Renal pelvis (tissue), 4 donors: ENCODE measurements around the gene BRD1. TPM values are rescaled to one million over a fixed set of nuclear protein-coding genes. Genes with fewer than 3 reads are reported as not detected.

ENCODE experiments used
- DNase-seq: peaks from one replicate; pipeline ENCODE4 v3.0.0-alpha.2; 2013
- polyA plus RNA-seq, 3 donors: library from polyadenylated mRNA; unstranded; fragments of 120-200 nt; gene quantifications; one replicate each; pipeline ENCODE4 v1.2.1, GENCODE V29; 2013; ENCODE audit not compliant: insufficient read length in 3 of 3

BRD1 gene
- polyA plus RNA-seq, 3 donors = 38.2 to 43.4 (median 38.6) TPM

DNA sequence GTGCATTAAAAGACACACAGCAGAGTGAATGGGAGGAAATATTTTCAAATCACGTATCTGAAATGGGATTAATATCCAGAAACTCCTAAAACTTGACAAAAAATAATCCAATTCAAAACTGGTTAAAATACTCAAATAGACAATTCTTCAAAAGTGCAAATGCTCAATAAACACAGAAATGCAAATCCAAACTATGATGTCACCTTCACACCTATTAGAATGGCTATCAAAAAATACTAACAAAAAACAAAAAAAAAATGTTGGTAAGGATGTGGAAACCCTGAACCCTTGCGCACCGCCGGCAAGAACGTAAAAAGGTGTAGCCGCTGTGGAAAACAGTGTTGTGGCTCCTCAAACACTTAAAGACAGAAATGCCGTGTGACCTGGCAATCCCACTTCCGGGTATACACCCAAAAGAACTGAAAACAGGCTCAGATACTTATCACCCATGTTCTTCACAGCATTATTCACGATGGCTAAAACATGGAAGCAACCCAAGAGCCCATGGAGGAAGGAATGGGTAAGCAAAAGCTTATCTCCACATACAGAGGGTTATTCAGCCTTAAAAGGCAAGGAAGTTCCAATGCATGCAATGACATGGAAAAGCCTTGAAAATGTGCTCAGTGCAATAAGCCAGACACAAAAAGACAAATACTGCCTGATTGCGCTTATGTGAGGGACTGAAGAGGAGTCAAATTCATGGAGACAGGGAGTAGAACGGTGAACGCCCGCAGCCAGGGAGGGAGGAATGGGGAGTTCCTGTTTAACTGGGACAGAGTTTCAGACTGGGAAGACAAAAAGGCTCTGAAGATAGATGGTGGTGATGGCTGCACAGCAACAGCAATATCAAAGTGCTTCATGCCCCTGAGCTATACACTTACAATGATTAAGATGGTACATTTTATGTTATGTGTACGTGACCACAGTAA is 19.6 kb downstream of the BRD1 start:
- DNase-seq = no peak

DNA sequence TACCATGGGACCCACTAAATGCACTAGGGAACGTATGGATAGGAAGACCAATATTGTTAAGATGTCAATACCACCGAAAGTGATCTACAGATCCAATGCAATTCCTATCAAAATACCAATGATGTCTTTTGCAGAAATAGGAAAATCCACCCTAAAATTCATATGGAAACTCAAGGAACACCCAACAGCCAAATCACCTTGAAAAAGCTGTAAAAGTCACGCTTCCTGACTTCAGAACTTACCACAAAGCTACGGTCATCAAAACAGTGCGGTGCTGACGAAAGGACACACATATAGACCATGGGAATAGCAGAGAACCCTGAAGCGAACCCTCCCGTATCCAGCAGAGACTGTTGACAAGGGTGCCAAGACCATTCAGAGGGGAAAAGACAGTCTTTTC is 20.5 kb downstream of the BRD1 start:
- no peak for DNase-seq

DNA sequence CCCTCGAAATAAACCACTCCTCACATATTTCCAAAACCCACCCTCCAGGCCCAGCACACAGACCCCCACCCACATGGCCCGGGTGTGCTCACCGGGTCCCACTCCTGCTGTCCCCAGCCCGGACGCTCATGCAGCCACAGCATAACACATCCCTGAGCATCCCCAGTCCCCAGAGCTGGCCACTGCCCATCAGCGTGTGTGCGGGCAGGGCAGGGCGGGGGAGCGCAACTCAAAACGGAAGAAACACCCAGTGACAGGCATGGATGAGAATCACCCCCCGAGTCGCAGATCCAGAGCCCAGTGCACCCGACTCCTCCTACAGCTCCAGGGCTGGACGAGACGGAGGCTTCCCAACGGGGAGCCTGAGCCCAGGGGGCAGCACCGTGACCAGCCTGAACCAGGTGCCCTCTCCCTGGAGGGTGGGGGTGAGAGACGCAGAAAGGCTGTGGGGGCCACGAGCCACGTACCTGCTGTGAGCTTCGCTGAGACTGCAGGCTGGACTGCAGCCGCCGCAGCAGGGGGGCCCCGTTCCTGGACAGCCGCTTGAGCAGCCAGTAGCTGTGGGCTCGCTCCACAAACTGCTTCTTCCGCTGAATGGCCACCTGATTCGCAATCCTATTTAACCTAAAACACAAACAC is 23.8 kb downstream of the BRD1 start:
- no peak for DNase-seq

DNA sequence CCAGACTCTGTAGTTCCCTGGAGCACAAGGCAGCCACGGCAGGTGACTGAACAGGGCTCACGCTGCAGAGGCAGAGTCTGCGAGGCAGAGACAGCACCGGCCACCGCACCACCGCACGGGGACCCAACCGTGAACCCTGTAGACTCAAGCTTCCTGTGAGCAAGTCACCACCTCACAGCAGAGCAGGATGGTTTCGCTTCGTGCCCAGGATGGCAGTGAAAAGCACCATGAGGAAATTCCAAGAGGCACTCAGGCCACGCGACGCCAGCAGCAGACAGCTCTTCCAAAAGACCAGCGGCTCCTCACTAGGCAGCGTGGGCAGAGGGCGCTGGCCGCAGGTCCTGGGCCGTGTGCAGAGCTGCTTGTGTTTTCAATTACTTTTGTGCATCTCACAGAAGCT is 24.5 kb downstream of the BRD1 start:
- DNase-seq = no peak

DNA sequence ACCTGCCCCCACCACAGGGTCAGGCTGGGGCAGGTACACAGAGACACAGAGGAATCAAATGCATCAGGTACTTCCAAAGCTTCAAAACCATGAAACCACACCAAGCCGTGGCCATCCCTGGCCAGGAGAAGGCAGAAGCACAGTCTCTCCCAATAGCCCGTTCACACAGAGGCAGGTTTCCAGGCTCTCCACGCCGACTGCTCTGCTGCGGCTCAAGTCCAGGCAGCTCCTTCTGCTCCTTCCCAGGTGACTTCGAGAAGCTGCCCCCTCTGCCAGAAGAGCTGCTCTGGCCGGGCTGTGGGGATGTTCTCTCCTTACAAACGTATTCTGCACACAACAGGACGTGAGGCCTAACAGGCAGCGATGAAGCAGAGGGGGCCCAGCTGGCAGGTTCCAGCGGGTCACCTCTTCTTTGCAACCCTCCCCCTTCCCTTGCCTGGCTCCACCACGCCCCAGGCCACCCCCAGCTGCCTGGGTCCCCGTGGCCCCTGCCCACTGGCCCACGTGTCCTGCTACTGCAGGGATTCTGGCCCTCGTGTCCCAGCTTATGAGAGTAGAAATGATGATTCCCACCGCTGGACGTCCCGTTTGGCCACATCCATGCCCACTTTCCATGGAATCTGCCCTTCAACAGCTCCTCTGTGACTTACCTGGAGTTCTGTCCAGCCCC is 26.1 kb downstream of the BRD1 start:
- DNase-seq = no peak

DNA sequence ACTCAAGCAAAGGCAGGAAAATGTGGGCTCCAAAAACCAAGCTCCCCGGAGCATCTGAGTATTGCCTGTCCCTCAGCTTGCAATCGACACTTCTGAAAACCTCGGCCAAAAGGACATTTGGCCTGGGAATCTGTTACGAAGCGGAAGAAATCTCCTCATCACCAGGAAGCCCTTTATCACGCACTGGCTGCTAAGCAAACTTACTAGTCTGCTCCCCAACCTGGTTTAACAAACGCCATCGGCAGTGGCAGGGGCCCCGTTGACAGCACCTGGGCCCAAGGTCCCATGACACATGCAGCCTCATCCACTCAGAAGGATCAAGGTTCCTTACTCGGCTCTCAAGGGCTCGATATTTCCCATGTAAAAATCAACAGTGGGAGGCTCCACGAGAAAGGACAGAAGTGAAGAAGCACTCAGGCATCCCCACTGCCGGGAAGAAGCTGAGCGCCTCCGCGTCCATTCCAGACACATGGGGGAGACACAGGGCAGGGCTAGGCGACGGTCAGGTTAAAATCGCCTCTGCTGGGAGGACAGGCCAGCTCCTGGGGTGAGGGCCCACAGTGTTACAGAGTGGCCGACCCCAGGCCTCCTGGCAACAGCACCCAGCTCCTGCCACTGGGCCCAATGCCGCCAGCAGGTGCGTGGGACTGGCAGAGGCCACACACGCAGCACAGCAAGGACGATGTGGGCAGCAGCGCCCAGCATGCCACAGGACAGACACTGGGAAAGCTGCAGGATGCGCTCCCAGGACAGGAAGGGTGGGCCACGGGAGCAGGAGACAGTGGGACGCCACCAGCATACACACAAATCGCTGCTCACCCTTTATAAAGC is 27.1 kb downstream of the BRD1 start:
- DNase-seq = no peak

DNA sequence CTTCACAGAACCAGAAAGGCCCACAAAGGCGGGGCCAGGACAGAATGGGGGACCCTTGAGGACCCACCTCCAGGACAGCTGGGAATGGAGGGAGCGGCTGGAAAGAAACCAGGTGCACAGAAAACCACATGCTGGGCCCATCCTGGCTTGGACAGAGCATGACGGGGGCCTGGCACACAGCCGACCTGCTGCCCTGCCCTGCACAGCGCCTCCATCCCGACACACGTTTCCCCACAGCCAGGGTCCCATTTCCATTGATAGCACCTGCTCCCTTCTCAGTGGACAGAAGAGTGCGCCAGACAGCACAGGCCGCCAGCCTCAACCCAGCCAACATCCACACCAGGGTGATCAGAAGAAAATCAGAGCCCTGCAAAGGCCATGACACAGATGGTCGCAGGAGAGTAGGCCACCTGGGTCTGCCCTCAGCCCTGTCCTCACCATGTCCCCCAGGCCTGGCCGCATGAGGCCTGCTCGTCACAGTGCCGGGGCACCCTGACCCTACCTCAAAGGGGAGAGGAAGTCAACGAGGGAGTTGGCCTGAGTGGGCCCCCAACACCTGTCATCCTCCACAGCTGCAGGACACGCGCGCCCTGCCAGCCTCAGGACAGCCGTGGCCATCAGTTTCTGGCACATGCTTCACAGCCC is 28.1 kb downstream of the BRD1 start:
- no peak for DNase-seq

DNA sequence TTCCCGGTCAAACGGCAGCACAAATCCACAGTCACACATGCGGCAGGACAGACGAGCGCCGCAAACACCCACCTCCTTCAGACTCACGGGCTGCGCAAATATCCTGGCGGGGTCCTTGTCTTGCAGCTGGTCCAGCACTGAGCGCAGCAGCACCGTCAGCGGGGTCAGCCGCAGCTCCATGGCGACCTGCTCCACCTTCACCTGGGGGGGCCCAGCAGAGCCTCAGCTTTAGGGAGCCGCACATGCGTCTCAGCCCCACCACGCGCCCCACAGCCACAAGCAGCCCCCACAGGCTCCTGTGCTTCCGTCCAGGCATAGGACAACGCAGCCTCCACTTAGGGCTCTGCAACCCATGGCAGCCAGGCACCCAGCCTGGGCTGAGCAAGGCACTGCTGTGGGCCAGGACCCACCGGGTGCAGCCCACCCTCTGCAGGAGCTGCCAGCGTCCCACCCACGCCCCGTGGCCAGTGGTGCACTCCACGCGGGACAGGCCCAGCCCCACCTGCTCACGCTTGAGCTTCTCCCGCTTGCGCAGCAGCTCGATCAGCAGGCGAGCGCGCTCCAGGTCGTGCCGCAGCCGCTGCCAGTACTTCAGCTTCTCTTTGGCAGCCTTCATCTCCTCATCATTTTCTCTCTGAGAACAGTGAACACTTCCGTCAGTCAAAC is 29.1 kb downstream of the BRD1 start:
- DNase-seq = no peak

DNA sequence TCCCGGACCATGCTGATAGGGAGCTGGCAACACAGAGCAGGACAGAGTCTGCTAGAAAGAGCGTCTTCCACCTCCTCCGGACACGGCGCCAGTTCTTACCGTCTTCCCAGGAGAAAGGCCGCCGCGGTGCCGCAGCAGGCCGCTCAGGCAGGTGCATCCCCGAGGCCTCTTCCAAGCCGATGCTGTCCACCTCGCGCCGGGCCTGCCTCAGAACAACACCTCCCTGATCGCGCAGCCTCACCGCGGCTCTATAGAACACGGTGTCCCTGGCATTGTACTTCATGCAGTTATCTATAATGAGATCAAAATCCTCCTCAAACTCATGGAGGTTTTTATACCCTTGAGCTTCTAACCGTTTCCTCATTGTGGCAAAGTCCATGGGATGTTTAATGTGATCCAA is 30.0 kb downstream of the BRD1 start:
- DNase-seq = no peak

DNA sequence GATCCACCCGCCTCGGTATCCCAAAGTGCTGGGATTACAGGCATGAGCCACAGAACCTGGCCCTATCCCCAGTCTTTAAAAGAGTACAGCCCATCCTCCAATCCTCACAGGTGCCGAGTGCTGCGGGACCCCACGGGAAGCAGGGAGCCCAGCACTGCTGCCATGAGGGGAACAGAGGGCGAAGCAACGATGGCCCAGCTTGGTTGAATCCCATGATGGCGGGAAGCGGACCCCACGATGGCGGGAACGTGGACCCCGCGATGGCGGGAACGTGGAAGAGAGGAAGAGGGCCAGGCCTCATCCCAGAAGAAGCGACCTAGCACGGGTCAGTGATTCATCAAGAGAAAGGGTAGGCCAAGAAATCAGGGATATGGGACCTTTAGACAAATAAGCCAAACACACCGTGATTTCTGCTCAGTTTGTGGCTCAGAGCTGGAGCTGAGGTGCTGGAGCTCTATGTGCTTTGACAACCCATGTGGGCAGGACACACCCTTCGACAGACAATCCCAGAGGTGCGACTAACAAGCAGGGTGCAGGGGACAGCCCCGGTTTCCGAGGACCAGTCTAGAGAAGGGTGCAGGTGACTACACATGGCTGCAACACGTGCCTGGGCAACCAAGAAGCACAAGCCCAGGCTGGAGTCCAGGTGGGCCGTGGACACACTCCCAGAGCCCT is 30.9 kb downstream of the BRD1 start:
- no peak for DNase-seq

DNA sequence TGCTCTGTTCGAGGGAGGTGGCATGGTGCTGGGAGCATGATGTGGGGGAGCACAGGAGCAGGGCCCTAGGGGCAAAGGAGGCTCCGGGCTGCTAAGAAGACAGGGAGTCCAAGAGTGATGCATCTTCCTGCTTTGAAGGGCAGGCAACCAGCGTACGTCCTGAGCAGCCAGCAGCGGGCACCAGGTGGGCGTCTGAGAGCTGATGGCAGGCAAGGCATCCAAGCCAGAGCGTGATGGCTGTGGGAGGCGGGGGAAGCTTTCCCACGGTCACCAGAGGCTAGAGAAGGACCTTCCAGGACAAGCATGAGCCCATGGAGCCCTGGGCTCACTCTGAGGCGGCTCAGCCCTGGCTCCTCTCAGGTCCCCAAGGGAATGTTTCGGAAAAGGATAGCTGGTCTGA is 32.2 kb downstream of the BRD1 start:
- DNase-seq = no peak

DNA sequence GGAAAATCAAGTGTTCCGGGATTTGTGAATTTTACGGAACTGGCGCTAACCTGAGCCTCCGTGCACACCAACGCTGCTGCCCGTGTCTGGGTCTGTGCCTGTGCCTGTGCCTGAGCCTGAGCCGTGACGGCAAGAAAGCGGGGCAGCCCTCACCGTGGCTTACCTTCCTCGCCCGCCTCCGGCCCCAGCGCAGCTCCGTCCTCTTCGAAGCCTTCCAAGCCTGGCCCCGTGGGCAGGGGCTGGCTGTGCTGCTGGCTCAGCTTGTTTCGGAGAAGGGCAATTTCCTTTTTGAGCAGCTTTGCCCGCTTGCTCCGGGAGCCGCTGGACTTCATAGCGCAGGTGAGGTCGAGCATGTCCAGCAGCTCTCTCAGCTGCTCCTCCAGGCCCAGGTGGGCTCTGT is 33.8 kb downstream of the BRD1 start:
- no peak for DNase-seq

DNA sequence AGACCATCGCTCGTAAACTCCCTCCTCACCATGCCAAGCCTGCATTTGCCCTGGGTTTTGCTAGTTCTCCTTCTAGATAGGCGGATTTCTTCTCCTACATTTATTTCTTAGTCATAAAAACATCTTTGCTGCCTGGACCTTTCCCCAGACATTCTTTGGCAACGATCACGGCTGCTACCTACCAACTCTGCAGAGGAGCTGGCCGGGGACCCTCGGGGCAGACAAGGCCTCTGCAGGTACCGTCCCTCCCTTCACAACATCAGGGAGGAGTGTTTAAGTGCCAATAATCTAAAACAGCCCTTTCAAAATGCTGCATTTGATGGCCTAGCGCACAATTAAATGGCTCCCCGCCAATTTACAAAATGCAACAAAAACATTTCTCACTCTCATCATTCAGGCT is 34.4 kb downstream of the BRD1 start:
- DNase-seq = no peak

DNA sequence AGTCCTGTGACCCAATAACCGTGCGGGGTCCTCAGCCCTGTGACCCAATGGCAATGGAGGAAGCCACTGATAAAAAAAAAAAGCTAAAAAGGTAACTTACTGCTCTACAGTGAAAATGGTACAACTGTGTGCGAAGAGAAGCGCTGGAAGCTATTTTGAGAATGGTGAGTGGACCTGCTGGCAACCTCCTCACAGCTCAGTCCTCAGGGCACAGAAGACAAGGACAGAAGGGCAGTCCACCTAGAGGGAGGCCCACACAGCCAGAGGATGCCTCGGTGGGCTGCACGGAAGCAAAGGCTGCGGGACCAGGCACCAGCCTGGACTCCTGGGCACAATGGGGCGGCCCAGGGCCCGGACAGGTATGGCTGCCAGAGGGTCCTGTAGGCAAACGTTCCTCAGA is 35.6 kb downstream of the BRD1 start:
- DNase-seq = no peak

DNA sequence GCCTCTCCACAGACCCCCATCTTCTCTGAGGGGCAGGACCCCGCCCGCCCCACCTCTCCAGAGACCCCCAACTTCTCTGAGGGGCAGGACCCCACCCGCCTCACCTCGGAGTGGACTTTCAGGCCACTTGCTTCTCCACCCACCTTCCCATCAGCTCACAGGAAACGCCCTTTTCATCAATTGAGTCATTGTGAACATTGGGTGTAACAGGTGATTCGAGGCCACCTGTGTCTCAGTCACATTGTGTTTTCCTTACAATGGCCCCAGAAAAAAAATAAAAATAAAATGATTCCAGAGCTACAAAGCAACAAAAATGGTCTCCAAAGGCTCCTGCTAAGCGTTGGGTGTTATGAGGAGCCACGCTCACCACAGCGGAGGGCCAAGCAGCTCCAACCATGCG is 36.0 kb downstream of the BRD1 start:
- DNase-seq = no peak

DNA sequence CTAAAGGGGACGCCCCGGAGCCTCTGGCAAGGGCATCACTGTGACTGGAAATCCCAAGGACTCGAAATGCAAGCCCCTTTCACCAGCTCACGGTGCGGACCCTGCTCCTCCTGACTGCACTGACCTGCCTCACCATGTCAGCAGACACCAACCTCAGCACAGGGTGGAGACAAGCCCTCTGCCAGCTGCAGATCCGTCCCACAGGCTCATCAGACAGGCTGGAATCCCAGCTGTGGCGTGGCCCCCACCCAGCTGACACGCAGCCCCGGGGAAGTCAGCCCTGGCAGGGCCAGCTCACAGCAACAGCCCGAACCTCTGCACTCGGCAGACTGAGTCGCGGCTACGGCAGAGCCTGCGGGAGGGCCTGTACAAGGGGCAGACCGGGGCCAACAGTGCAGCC is 36.8 kb downstream of the BRD1 start:
- DNase-seq = no peak

DNA sequence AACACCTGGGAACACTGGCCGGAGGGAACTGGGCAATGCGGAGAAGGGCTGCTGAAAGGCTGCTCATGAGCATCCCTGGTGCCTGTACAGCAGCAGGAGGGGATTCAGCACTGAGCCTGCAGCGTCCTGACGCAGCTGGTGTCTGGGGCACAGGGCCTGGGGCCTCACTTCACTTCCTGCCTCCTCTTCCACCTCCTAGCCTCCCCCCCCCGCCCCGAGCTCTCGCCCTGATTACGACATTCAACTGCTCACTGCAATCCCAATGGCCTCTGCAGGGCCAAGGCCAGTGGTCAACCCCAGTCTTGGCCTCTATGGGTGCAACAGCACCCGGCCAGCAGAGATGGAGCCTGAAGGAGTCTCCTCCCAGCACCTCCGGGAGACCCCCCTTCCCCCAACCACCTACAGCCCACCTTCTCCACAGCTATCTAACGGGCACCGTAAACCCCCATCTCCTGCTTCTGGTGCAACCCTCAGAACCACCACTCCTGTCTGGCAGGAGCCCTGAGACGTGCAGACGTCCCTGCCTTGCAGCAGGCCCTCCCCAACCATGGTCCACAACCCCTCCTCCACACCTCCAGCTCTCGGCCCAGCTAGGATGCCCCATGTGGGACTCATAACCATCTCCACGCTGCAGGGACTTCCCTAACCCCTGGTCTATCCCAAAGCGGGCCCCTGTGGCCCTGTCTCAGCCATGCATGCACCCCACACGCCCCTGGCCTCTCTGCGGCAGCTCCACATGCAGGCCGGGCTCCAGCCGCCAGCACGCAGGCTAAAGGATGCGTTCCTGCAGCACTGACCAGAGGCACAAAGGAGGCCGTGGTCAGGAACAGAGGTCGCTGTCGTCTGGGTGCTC is 38.2 kb downstream of the BRD1 start:
- no peak for DNase-seq

DNA sequence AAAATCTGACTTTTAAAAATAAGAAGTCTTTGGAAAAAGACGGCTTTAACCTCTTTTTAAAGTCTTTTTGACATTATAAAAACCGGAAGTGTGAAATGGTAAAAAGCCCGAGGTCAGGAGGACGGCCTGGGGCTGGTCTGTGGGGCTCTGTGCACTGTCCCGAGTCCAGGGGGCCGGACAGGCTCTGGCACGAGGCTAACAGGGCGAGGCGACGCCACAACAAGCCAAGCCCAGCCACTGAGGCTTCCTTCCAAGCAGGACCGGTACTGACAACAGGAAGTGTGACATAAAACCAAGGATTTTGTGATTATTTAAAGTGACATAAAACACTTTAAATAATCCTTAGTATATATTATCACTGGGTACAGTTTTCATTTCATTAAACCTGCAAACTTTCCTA is 39.2 kb downstream of the BRD1 start:
- DNase-seq = no peak

DNA sequence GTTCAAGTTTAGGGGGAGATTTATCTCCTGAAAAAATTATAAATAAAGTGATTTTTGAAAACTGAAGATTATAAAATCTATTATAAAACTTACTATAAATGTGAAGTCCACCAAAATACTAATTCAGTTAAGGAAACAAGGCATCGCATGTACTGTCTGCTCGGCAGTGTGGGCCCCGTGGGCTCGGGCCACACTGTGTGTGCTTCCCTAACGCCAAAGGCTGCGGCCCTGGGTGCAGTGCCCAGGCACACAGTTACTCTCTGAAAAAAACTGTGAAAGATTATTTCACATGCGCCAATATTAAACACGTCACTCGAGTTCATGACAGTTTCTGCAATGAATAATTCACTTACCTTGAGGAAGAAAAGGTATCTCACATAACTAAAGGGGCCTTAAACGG is 39.8 kb downstream of the BRD1 start:
- no peak for DNase-seq
